Measurements from ENCODE around the gene CHTF8. TPM values are rescaled to one million over a fixed set of nuclear protein-coding genes. Genes with fewer than 3 reads are reported as not detected.

CHTF8 gene
- total RNA-seq, 1 experiment from 2014 or later, result 191 TPM

- no peak for DNase-seq (ENCODE audit: low read depth)
Observed at GRCh38 chr16:69088684-69089083, 43.7 kb downstream of the CHTF8 start.

GRCh38 chr16:69087161-69087581 lies 45.2 kb downstream of the CHTF8 start:
- DNase-seq (ENCODE audit: low read depth), result no peak

GRCh38 chr16:69085032-69085695 lies 47.2 kb downstream of the CHTF8 start:
- DNase-seq (ENCODE audit: low read depth), result no peak

GRCh38 chr16:69084289-69084688 lies 48.1 kb downstream of the CHTF8 start:
- no peak for DNase-seq (ENCODE audit: low read depth)

DNA sequence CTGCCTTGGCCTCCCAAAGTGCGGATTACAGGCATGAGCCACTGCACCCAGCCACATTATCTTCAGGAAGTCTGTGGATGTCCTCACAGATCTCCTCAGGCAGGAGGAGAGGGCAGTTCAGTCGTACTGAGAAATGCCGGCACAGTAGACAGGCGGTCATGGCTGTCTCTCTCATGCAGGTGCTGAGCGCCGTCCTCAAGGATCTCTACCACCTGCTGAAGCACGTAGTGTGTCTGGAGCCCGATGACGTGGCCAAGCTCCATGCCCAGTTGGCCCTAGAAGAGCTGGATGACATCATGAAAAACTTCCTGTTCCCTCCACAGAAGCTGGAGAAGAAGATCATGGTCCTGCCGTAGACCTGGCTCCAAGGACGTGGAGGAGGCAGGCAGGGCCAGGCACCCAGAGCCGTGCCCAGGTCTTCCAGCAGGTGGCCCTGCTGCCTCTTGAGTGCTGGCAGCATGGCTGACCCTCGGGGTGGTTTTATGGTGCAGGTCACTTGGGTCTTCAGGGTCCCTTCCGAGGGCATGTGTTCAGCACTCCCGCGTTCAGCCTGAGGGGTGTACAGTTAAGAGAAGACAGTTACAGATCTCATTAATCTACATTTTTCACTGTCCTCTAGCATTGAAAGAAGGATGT lies 49.0 kb downstream of the CHTF8 start:
- DNase-seq (ENCODE audit: low read depth), result no peak

DNA sequence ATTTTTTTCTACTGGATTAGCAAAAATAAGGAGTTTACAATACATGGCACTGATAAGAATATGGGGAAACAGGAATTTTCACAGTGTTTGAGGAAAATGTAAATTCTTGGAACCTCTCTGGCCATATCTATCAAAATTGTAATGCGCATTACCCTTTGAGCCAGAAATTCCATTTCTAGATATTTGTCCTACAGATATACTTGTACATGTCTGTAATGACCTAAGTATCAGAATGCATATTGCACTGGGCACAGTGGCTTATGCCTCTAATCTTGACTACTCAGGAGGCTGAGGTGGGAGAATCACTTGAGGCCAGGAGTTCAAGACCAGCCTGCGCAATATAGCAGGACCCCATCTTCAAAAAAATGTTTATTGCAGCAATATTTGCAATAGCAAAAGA lies 52.7 kb downstream of the CHTF8 start:
- no peak for DNase-seq (ENCODE audit: low read depth)

- no peak for DNase-seq (ENCODE audit: low read depth)
Observed at GRCh38 chr16:69078073-69078472, 54.3 kb downstream of the CHTF8 start.

- peak; percentile 90 for DNase-seq (ENCODE audit: low read depth)
Observed at GRCh38 chr16:69077251-69077650, 55.1 kb downstream of the CHTF8 start.

GRCh38 chr16:69073181-69073702 lies 59.1 kb downstream of the CHTF8 start:
- peak; percentile 96 for DNase-seq (ENCODE audit: low read depth)

DNA sequence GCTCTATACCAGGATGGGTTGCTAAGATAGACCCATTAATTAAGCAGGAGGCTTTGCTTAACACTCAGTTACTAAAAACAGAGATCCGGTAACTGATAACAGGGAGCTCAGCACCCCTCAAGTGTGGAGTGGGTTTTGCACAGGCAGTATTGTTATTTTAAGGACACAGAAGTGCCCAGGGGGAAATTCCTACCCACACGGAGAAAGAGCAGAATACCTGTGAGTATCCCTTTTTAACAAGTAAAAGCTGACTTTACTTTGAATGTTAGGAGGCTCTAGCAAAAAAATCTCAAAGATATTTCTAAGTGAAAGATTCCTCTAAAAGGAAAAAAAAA lies 59.8 kb downstream of the CHTF8 start:
- DNase-seq (ENCODE audit: low read depth), result no peak

DNA sequence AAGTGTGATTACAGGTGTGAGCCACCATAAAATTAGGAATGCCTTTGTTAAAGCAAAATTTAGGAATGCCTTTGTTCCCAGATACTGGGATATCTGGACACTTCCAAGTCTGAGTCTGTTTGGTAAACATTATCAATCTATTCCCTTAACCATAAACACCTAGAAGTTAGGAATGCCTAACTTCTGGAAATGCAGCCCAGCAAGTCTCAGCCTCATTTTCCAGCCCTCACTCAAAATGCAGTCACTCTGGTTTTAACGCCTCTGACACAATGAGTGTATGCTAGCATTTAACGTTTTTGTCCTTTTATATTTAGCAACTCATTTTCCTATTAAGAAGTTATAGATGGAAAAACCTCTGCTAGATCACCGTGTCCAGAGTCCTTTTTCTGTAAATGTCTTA lies 61.4 kb downstream of the CHTF8 start:
- no peak for DNase-seq (ENCODE audit: low read depth)

- no peak for DNase-seq (ENCODE audit: low read depth)
Observed at GRCh38 chr16:69069504-69069903, 62.9 kb downstream of the CHTF8 start.

Small RNA genes within 50 kb of the gene (small RNA-seq; reads per million reads assigned to genes)
- not detected for gene RNU6-22P

Other genes starting within 250 kb of the CHTF8 start
- gene HAS3, start 26.9 kb downstream of the CHTF8 start, total RNA-seq (2014; rRNA removed; shearing (Covaris generic)), result 3.4 and 4.1 TPM in 2 replicates
- 42.4 and 72.3 TPM in 2 replicates for gene UTP4, start 61 bp upstream of the CHTF8 start, total RNA-seq (2014; rRNA removed; shearing (Covaris generic))
- gene SNTB2, start 54.6 kb upstream of the CHTF8 start, total RNA-seq (2014; rRNA removed; shearing (Covaris generic)), result 57.6 and 60.8 TPM in 2 replicates
- gene VPS4A, start 178.8 kb upstream of the CHTF8 start, total RNA-seq (2014; rRNA removed; shearing (Covaris generic)), result 52.3 and 60.2 TPM in 2 replicates
- 44.7 and 59.3 TPM in 2 replicates for gene PDF, start 198.0 kb upstream of the CHTF8 start, total RNA-seq (2014; rRNA removed; shearing (Covaris generic))
- gene COG8, start 207.0 kb upstream of the CHTF8 start, total RNA-seq (2014; rRNA removed; shearing (Covaris generic)), result 65.5 and 79.0 TPM in 2 replicates
- 70.3 and 76.0 TPM in 2 replicates for gene NIP7, start 207.2 kb upstream of the CHTF8 start, total RNA-seq (2014; rRNA removed; shearing (Covaris generic))
- 0.11 and 0.23 TPM in 2 replicates for gene TMED6, start 219.2 kb upstream of the CHTF8 start, total RNA-seq (2014; rRNA removed; shearing (Covaris generic))

Data from HT1080 (cell line).